ENCODE data around the gene FRS2.

The FRS2 gene

GRCh38 chr12:69523433-69524330 lies 53.5 kb downstream of the FRS2 start:
- Histone ChIP-seq H3K4me1 (ENCODE audit: control insufficient read depth, insufficient read depth, low read length) (no peaks in the 10 kb centered on the region), H3K9me3 (ENCODE audit: control insufficient read depth, low read length) (no peaks in the 10 kb centered on the region), H3K9ac (ENCODE audit: low read length) (no peak overlapping the region), H3K4me3 (ENCODE audit: low read length) (no peak overlapping the region), H3K36me3 (ENCODE audit: control insufficient read depth, insufficient read depth, low read length) (no peaks in the 10 kb centered on the region), H3K27me3 (ENCODE audit: control insufficient read depth, insufficient read depth, low read length) (no peaks in the 10 kb centered on the region)

DNA sequence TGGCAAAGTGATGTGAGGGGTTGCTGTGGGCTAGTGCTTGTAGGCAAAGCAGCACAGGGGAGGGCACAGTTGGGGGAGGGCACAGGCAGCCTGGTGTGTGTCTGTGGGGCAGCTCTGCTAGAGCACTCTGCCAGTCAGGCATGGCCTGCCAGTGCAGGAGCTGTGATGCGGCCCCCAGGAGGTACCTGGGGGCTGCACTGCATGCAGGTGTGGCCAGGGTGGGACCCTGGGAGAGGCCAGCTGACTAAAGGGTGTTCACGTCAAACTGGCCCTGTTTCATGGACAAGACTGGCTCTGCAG lies 54.1 kb downstream of the FRS2 start:
- Histone ChIP-seq H3K36me3 (ENCODE audit: control insufficient read depth, insufficient read depth, low read length) (no peaks in the 10 kb centered on the region), H3K4me3 (ENCODE audit: low read length) (no peak overlapping the region), H3K9me3 (ENCODE audit: control insufficient read depth, low read length) (no peaks in the 10 kb centered on the region), H3K9ac (ENCODE audit: low read length) (no peak overlapping the region), H3K4me1 (ENCODE audit: control insufficient read depth, insufficient read depth, low read length) (no peaks in the 10 kb centered on the region), H3K27me3 (ENCODE audit: control insufficient read depth, insufficient read depth, low read length) (no peaks in the 10 kb centered on the region)

GRCh38 chr12:69524755-69525469 lies 54.7 kb downstream of the FRS2 start:
- Histone ChIP-seq H3K27me3 (ENCODE audit: control insufficient read depth, insufficient read depth, low read length) (no peaks in the 10 kb centered on the region), H3K36me3 (ENCODE audit: control insufficient read depth, insufficient read depth, low read length) (no peaks in the 10 kb centered on the region), H3K9ac (ENCODE audit: low read length) (no peak overlapping the region), H3K4me3 (ENCODE audit: low read length) (no peak overlapping the region), H3K4me1 (ENCODE audit: control insufficient read depth, insufficient read depth, low read length) (no peaks in the 10 kb centered on the region), H3K9me3 (ENCODE audit: control insufficient read depth, low read length) (no peaks in the 10 kb centered on the region)

- Histone ChIP-seq H3K36me3 (ENCODE audit: control insufficient read depth, insufficient read depth, low read length) (no peaks in the 10 kb centered on the region), H3K27me3 (ENCODE audit: control insufficient read depth, insufficient read depth, low read length) (no peaks in the 10 kb centered on the region), H3K4me3 (ENCODE audit: low read length) (no peak overlapping the region), H3K9ac (ENCODE audit: low read length) (no peak overlapping the region), H3K9me3 (ENCODE audit: control insufficient read depth, low read length) (no peaks in the 10 kb centered on the region), H3K4me1 (ENCODE audit: control insufficient read depth, insufficient read depth, low read length) (no peaks in the 10 kb centered on the region)
These were observed 57.5 kb downstream of the FRS2 start for GRCh38 chr12:69527506-69528272.

- Histone ChIP-seq H3K9ac (ENCODE audit: low read length) (no peak overlapping the region), H3K9me3 (ENCODE audit: control insufficient read depth, low read length) (no peaks in the 10 kb centered on the region), H3K4me3 (ENCODE audit: low read length) (no peak overlapping the region), H3K4me1 (ENCODE audit: control insufficient read depth, insufficient read depth, low read length) (no peaks in the 10 kb centered on the region), H3K36me3 (ENCODE audit: control insufficient read depth, insufficient read depth, low read length) (no peaks in the 10 kb centered on the region), H3K27me3 (ENCODE audit: control insufficient read depth, insufficient read depth, low read length) (no peaks in the 10 kb centered on the region)
These were observed 58.8 kb downstream of the FRS2 start for GRCh38 chr12:69529021-69529420.

- Histone ChIP-seq H3K9ac (ENCODE audit: low read length) (no peak overlapping the region), H3K36me3 (ENCODE audit: control insufficient read depth, insufficient read depth, low read length) (no peaks in the 10 kb centered on the region), H3K27me3 (ENCODE audit: control insufficient read depth, insufficient read depth, low read length) (no peaks in the 10 kb centered on the region), H3K4me1 (ENCODE audit: control insufficient read depth, insufficient read depth, low read length) (no peaks in the 10 kb centered on the region), H3K9me3 (ENCODE audit: control insufficient read depth, low read length) (no peaks in the 10 kb centered on the region), H3K4me3 (ENCODE audit: low read length) (no peak overlapping the region)
These were observed 63.7 kb downstream of the FRS2 start for GRCh38 chr12:69533844-69534243.

- H3K4me3 ChIP-seq (ENCODE audit: low read length): no peak overlapping the region
- no peaks in the 10 kb centered on the region for H3K36me3 ChIP-seq (ENCODE audit: control insufficient read depth, insufficient read depth, low read length)
- H3K4me1 ChIP-seq (ENCODE audit: control insufficient read depth, insufficient read depth, low read length): no peaks in the 10 kb centered on the region
- H3K9ac ChIP-seq (ENCODE audit: low read length): no peak overlapping the region
- no peaks in the 10 kb centered on the region for H3K9me3 ChIP-seq (ENCODE audit: control insufficient read depth, low read length)
- no peaks in the 10 kb centered on the region for H3K27me3 ChIP-seq (ENCODE audit: control insufficient read depth, insufficient read depth, low read length)
These were observed 64.2 kb downstream of the FRS2 start for GRCh38 chr12:69534389-69534822.

DNA sequence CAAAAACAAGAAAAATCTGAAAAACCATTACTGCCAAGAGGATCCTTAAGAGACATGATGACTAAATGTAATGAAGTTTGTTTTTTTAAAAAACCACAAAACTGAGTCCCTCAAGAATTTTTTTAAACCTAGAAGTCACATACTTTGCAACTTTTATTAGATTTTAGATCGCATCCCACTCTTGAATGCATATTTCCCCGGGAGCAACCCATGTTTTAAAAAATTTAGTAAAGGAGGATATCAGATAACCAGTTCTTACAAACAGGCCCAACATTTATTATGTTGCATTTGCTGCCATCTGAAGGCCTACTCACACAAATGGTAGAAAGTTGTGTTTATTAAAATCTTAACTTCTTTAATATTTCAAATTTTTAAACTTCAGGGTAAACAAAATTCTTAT lies 70.8 kb downstream of the FRS2 start:
- H3K4me1 ChIP-seq (ENCODE audit: control insufficient read depth, insufficient read depth, low read length): no peaks in the 10 kb centered on the region
- H3K36me3 ChIP-seq (ENCODE audit: control insufficient read depth, insufficient read depth, low read length): no peaks in the 10 kb centered on the region
- H3K9ac ChIP-seq (ENCODE audit: low read length): no peak overlapping the region
- H3K27me3 ChIP-seq (ENCODE audit: control insufficient read depth, insufficient read depth, low read length): no peaks in the 10 kb centered on the region
- H3K9me3 ChIP-seq (ENCODE audit: control insufficient read depth, low read length): no peaks in the 10 kb centered on the region
- no peak overlapping the region for H3K4me3 ChIP-seq (ENCODE audit: low read length)

DNA sequence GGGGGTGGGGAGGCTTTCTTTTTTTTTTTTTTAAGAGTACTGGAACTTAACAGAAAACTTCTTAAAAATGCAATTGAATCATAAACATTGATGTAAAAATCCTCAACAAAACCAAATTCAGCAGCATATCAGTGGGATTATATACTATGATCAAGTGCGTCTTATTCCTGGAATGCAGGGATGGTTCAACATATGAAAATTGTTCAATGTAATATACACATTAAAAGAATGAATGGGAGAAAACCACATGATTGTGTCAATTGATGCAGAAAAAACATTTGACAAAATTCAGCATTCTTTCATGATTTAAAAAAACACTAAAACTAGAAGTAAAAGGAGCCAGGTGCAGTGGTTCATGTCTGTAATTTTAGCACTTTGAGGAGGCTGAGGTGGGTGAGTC lies 73.9 kb downstream of the FRS2 start:
- Histone ChIP-seq H3K4me3 (ENCODE audit: low read length) (no peak overlapping the region), H3K36me3 (ENCODE audit: control insufficient read depth, insufficient read depth, low read length) (no peaks in the 10 kb centered on the region)

DNA sequence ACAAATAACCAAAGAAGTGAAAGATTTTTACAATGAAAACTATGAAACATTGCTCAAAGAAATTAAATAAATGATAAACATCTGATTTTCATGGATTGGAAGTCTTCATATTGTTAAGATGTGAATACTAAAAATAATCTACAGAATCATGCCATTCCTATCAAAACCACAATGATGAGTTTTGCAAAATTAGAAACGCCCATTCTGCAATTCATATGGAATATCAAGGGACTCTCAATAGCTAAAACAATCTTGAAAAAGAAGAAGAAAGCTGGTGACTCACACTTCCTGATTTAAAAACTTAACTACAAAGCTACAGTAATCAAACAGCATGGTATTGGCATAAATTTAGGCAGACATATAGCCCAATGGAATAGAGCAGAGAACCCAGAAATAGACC lies 74.9 kb downstream of the FRS2 start:
- no peak overlapping the region for H3K9ac ChIP-seq (ENCODE audit: low read length)
- H3K36me3 ChIP-seq (ENCODE audit: control insufficient read depth, insufficient read depth, low read length): no peaks in the 10 kb centered on the region
- no peak overlapping the region for H3K4me3 ChIP-seq (ENCODE audit: low read length)
- no peaks in the 10 kb centered on the region for H3K4me1 ChIP-seq (ENCODE audit: control insufficient read depth, insufficient read depth, low read length)
- H3K27me3 ChIP-seq (ENCODE audit: control insufficient read depth, insufficient read depth, low read length): no peaks in the 10 kb centered on the region
- no peaks in the 10 kb centered on the region for H3K9me3 ChIP-seq (ENCODE audit: control insufficient read depth, low read length)

More for the DNA sequence above, 73.9 kb downstream of the FRS2 start:
- Histone ChIP-seq H3K4me1 (ENCODE audit: control insufficient read depth, insufficient read depth, low read length) (no peaks in the 10 kb centered on the region), H3K9me3 (ENCODE audit: control insufficient read depth, low read length) (no peaks in the 10 kb centered on the region), H3K27me3 (ENCODE audit: control insufficient read depth, insufficient read depth, low read length) (no peaks in the 10 kb centered on the region), H3K9ac (ENCODE audit: low read length) (no peak overlapping the region)

DNA sequence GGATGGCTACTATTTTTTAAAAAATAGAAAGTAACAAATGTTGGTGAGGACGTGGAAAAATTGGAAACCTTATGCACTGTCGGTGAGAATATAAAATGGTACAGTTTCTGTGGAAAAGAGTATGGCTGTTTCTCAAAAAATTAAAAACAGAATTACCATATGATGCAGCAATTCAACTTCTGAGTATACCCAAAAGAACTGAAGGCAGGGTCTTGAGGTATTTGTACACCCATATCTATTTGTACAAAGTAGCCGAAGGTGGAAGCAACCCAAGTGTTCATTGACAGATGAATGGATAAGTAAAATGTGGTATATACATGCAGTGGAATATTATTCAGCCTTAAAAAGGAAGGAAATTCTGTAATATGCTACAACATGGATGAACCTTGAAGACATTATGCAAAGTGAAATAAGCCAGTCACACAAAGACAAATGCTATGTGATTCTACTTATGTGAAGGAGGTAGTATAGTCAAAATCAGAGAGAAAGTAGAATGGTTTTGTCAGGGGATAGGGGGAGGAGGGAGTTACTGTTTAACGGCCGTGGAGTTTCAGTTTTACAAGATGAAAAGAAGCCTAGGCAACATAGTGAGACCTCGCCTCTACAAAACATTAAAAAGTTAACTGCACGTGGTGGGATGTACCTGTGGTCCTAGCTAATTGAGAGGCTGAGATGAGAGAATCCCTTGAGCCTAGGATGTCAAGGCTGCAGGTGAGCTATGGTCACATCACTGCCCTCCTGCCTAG lies 76.7 kb downstream of the FRS2 start:
- H3K27me3 ChIP-seq (ENCODE audit: control insufficient read depth, insufficient read depth, low read length): no peaks in the 10 kb centered on the region
- H3K9ac ChIP-seq (ENCODE audit: low read length): no peak overlapping the region
- no peaks in the 10 kb centered on the region for H3K9me3 ChIP-seq (ENCODE audit: control insufficient read depth, low read length)
- no peaks in the 10 kb centered on the region for H3K4me1 ChIP-seq (ENCODE audit: control insufficient read depth, insufficient read depth, low read length)
- H3K4me3 ChIP-seq (ENCODE audit: low read length): no peak overlapping the region
- H3K36me3 ChIP-seq (ENCODE audit: control insufficient read depth, insufficient read depth, low read length): no peaks in the 10 kb centered on the region
